T-helper 2 cell treated with Interferon-gamma antibody and Interleukin-4, amounts not matched to agents 100 ng/mL and 5 ng/mL, for 36 hours (primary cell): ENCODE results near the gene UCK2. TPM values are rescaled to one million over a fixed set of nuclear protein-coding genes. Genes with fewer than 3 reads are reported as not detected.

Experiments used
- intact Hi-C: fragments of 100-400 bp; cut with micrococcal nuclease; formaldehyde crosslinking; loops from one replicate; pipeline ENCODE4 v1.15.1; 2023
- total RNA-seq: library from RNA; stranded (reverse); gene quantifications from 2 replicates; pipeline ENCODE4 v1.2.3, GENCODE V29; 2022

UCK2 gene
- total RNA-seq, 1 donor from 2014 or later: 52.0 TPM

DNA sequence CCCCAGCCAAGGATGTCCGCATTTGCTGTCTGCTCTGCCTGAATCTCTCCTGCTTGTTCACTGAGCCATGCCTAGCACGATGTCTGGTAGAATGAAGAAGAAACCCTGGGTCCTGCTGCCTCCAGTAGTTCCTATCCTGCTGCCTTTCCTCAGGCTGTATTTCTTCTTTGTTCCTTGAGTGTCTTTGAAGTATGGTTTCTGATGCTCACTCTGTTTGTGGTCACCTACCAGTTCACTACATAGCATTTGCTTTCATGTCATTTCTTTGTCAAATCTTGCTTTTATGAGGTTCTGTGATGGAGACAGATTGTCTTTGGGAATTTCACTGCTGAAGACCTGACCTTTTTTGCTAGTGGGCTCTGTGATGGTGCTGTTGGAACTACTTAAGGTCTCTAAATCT lies 5.9 kb downstream of the UCK2 start:
- intact Hi-C loops: no loop called here

DNA sequence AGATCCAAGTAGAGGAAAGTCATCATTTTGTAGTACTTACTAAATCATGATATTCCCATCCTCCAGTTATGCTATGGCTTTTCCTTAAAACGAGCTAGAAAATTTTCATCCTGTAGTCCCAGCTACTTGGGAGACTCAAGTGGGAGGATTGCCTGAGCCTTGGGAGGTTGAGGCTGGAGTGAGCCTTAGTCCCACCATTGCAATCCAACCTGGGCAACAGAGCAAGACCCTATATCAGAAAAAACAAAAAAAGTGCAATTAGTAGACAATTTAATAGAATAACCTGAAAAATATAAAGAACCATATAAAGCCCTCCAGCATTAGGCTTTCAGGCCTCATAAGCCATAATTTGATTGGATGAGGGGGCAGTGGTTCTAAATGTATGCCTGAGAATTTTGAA lies 6.8 kb downstream of the UCK2 start:
- intact Hi-C loops: no loop called here

DNA sequence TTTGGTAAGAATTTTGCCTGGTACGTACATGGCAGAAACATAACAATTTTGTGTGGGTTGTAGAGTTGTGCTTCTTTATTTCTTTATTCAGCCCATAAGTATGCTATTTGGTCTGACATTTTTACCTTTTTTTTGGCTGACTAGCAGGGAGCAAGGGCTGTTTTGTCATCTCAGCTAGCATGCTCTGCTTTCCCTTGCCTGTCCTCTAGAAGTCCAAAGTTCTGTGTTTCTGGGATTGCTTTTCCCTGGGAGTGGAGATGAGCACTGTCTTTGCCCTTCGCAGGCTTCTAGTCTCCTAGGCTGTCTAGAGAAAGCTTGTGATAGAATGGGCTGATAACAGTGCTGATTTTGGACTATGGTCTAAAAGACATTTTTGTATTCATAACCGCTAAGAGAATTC lies 7.5 kb downstream of the UCK2 start:
- intact Hi-C loops: no loop called here

DNA sequence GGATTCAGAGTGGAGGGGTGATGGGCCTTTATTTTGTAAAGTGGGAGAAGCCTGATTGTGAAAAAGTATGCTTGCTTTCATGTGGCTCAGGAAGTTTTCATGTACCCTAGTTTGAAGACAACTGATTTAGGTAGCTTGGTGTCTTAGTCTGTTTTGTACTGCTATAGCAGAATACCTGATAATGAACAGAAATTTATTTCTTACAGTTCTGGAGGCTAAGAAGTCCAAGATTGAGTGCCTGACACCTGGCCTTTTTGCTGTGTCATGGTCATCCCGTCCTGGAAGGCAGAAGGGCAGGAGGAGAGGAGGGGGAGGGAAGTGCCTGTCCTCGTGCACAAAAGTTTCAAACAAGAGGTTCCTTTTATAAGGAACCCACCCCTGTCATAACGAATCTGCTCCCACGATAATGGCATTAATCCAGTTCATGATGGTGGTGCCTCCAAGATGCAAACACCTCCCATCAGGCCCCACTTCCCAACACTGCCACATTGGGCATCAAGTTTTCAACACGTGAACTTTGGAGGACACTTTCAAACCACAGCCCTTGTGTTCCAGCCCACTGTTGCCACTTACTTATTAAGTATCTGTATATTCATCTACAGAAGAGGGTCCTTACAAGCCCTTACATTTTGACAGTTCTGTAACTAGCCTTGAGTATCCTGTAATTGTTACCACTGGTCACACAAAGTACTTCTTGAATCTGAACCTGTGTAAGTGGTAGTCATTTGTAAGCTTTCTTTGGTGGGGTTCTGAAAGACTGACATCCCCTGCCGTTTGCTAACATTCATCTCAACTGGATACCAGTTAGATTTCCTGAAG lies 9.5 kb downstream of the UCK2 start:
- intact Hi-C loops: no loop called here

DNA sequence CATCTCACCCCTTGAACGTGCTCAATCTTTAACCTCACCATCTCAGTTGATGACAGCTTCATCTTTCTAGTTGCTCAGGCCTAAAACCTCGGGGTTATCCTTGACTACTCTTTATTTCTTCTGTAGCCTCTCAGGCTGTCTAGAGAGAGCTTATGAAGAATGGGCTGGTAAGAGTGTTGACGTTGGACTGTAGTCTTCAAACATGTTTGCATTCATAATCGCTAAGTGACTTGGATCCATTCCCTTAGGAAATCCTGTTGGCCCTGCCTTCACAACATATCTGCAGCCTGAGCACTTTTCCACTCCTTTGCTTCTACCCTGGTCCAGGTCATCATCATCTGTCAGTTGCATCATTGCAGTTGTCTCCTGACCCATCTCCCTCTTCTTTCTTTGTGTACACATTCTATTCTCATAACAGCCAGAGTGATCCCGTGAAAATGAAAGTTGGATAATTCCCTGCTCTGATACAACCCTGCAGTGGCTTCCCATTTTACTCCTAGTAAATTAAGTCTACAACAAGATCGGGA lies 10.5 kb downstream of the UCK2 start:
- intact Hi-C loops: no loop called here

GRCh38 chr1:165840423-165840822 lies 13.0 kb downstream of the UCK2 start:
- intact Hi-C loops: no loop called here

- intact Hi-C loops: loop anchor here (2.0 kb wide), 1 partner anchor 13 kb away; no protein-coding TSS in a partner anchor
Observed at GRCh38 chr1:165841582-165842017, 14.2 kb downstream of the UCK2 start.

- intact Hi-C loops: loop anchor here (2.0 kb wide), 1 partner anchor 13 kb away; no protein-coding TSS in a partner anchor
Observed at GRCh38 chr1:165842023-165842670, 14.7 kb downstream of the UCK2 start.

GRCh38 chr1:165842671-165843129 lies 15.3 kb downstream of the UCK2 start:
- intact Hi-C loops: loop anchor here (2.0 kb wide), 1 partner anchor 14 kb away; no protein-coding TSS in a partner anchor

GRCh38 chr1:165843304-165843703 lies 15.9 kb downstream of the UCK2 start:
- intact Hi-C loops: loop anchor here (2.0 kb wide), 1 partner anchor 15 kb away; no protein-coding TSS in a partner anchor

DNA sequence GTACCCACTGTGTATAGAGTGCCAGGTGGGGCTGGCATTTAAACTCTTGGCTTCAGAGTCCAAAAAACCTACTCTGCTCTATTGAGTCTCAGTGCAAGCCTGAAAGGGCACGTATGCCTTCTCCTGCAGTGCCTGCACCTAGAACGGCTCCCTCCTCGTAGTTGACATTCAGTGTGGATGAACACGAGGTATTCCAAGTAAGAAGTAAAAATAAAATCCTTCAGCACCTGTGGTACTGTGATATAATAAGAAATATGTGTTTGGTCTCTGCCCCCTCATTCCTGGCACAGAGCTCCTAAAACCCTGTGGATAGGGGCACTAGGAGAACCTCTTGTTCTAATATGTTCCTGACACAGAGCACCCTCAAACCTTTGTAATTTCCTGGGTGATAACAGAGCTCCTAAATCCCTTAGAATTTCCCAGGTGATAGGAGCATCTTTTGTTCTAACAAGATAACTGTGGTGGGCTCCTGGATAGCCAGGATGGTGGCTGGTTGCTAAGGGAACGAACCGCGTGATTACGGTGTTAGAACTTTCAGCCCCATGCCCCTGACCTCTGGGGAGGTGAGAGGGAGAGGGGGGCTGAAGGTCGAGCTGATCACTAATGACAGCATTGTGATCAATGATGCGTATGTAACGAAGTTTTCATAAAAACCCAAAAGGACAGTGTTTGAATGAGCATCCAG lies 16.8 kb downstream of the UCK2 start:
- intact Hi-C loops: no loop called here

GRCh38 chr1:165844933-165845332 lies 17.5 kb downstream of the UCK2 start:
- intact Hi-C loops: no loop called here

- intact Hi-C loops: no loop called here
Observed at GRCh38 chr1:165845569-165845968, 18.2 kb downstream of the UCK2 start.

- intact Hi-C loops: no loop called here
Observed at GRCh38 chr1:165845992-165846748, 18.8 kb downstream of the UCK2 start.

DNA sequence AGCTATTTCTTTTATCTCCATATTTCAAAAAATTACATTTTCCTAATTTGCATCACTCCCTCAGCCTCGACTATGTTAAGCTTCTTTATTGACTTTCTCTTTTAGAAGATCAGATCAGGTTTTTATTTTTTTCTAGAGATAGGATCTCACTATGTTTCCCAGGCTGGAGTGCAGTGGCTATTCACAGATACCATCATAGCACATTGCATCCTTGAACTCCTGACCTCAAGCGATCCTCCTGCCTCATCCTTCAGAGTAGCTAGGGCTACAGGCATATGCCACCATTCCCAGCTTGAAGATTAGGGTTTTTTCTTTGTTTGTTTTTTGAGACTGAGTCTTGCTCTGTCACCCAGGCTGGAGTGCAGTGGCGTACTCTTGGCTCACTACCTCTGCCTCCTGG lies 20.1 kb downstream of the UCK2 start:
- intact Hi-C loops: no loop called here

- intact Hi-C loops: no loop called here
Observed at GRCh38 chr1:165849353-165850133, 22.1 kb downstream of the UCK2 start.

DNA sequence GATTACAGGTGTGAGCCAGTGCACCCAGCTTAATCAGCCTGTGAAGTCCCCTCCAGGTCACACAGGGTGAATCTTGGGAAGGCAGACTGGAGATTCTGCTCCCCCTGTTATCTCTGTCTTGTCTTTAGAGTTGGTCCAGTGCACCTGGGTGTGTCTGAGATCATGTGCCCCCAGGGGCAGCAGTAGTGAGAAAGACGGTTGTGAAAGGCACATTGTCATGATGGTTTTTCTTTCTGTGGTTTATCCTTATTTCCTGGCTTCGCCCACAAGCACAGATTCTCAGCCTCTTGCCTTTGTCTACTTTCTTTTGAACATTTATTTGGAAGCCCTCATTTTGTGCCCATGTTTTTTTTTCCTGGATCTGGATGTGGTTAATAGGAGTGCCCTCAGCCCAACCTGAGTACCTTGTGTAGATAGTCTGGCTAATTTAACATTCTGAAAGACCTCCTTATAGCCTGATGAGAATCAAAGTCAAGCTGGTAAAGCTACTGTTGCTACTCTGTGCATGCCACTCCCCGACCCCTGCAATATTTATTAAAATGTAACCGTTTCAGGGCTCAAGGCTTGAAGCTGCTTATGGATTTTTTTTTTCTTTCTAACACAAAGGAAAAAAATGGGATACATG lies 23.7 kb downstream of the UCK2 start:
- intact Hi-C loops: loop anchor here (1.0 kb wide), 1 partner anchor 20 kb away; no protein-coding TSS in a partner anchor

GRCh38 chr1:165852871-165853270 lies 25.5 kb downstream of the UCK2 start:
- intact Hi-C loops: no loop called here

GRCh38 chr1:165853528-165854075 lies 26.2 kb downstream of the UCK2 start:
- intact Hi-C loops: no loop called here
